ENCODE data around the gene TMPO. TPM values are rescaled to one million over a fixed set of nuclear protein-coding genes. Genes with fewer than 3 reads are reported as not detected.
"Not testable (repeated sequence)": the region's sequence is repeated elsewhere in the genome, so short reads cannot be mapped to it uniquely, and the experiment has no call there.

TMPO gene
- total RNA-seq, 1 experiment from 2014 or later: 124 TPM

DNA sequence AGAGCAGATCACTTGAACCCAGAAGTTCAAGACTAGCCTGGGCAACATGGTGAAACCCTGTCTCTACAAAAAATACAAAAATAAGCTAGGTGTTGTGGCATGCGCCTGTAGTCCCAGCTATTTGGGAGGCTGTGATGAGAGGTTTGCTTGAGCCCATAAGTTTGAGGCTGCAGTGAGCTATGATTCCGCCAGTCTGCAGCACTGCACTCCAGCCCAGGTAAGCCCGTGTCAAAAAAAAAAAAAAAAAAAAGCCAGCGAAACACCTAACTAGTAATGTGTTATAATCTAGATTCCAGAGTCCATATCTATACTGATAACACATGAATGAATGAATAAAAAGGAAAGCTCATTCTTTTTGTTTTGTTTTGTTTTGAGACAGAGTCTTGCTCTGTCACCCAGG, 59.6 kb downstream of the TMPO start:
- ChIA-PET POLR2A (interaction anchor here (1.1 kb wide), 1 partner anchor 20 kb away, joined by 3 read pairs; no protein-coding TSS in a partner anchor), CTCF (interaction anchor here (0.6 to 0.8 kb wide), 2 partner anchors 8 to 15 kb away, joined by 10 to 15 read pairs; no protein-coding TSS in a partner anchor)
- ATAC-seq (no peak), DNase-seq (ENCODE audit: low read depth, low spot score) (no peak)
- no peak overlapping the region for H3K4me3 ChIP-seq (ENCODE audit: low read depth in 2 of 2, low read length in 2 of 2)
- no TSS peak for BruUV-seq (replicated peaks)
- H3K9me3 ChIP-seq (ENCODE audit: control insufficient read depth, insufficient read depth, low read depth, low read length): no peaks in the 10 kb centered on the region
- intact Hi-C loops (cut with micrococcal nuclease; ENCODE audit: unreplicated experiment): no loop called here
- no peak for TF ChIP-seq POLR2AphosphoS5 (IDR thresholded peaks at IDR 0.05; ENCODE audit: low read depth, low read length)
- no peak for TF ChIP-seq TCF7L2 (IDR thresholded peaks at IDR 0.05; ENCODE audit: low read depth, low read length)
- no peak for TF ChIP-seq SIN3A (IDR thresholded peaks at IDR 0.05; ENCODE audit: borderline replicate concordance, insufficient read depth, low read depth, low read length)
- TF ChIP-seq, protein P1, sequence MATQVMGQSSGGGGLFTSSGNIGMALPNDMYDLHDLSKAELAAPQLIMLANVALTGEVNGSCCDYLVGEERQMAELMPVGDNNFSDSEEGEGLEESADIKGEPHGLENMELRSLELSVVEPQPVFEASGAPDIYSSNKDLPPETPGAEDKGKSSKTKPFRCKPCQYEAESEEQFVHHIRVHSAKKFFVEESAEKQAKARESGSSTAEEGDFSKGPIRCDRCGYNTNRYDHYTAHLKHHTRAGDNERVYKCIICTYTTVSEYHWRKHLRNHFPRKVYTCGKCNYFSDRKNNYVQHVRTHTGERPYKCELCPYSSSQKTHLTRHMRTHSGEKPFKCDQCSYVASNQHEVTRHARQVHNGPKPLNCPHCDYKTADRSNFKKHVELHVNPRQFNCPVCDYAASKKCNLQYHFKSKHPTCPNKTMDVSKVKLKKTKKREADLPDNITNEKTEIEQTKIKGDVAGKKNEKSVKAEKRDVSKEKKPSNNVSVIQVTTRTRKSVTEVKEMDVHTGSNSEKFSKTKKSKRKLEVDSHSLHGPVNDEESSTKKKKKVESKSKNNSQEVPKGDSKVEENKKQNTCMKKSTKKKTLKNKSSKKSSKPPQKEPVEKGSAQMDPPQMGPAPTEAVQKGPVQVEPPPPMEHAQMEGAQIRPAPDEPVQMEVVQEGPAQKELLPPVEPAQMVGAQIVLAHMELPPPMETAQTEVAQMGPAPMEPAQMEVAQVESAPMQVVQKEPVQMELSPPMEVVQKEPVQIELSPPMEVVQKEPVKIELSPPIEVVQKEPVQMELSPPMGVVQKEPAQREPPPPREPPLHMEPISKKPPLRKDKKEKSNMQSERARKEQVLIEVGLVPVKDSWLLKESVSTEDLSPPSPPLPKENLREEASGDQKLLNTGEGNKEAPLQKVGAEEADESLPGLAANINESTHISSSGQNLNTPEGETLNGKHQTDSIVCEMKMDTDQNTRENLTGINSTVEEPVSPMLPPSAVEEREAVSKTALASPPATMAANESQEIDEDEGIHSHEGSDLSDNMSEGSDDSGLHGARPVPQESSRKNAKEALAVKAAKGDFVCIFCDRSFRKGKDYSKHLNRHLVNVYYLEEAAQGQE (IDR thresholded peaks at IDR 0.05; ENCODE audit: insufficient read depth in 1 of 2, low read depth in 2 of 2, low read length in 1 of 2): no peak
- TF ChIP-seq, protein P2, sequence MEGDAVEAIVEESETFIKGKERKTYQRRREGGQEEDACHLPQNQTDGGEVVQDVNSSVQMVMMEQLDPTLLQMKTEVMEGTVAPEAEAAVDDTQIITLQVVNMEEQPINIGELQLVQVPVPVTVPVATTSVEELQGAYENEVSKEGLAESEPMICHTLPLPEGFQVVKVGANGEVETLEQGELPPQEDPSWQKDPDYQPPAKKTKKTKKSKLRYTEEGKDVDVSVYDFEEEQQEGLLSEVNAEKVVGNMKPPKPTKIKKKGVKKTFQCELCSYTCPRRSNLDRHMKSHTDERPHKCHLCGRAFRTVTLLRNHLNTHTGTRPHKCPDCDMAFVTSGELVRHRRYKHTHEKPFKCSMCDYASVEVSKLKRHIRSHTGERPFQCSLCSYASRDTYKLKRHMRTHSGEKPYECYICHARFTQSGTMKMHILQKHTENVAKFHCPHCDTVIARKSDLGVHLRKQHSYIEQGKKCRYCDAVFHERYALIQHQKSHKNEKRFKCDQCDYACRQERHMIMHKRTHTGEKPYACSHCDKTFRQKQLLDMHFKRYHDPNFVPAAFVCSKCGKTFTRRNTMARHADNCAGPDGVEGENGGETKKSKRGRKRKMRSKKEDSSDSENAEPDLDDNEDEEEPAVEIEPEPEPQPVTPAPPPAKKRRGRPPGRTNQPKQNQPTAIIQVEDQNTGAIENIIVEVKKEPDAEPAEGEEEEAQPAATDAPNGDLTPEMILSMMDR (IDR thresholded peaks at IDR 0.05): no peak
- no peaks in the 10 kb centered on the region for H3K36me3 ChIP-seq (ENCODE audit: control insufficient read depth, insufficient read depth, low read length)
- H3K27ac ChIP-seq (ENCODE audit: low read length): no peak overlapping the region
- no peaks in the 10 kb centered on the region for H3K27me3 ChIP-seq (ENCODE audit: control insufficient read depth, insufficient read depth, low read length)
- H3K4me1 ChIP-seq (ENCODE audit: control insufficient read depth, insufficient read depth, low read length): peaks cover 6% of the 10 kb centered on the region; the same call in 1 of the 2 replicates
- in situ Hi-C loops (cut with HindIII; ENCODE audit: low pct_unique_long_range_greater_than_20kb, low sequenced_read_pairs): no loop called here

DNA sequence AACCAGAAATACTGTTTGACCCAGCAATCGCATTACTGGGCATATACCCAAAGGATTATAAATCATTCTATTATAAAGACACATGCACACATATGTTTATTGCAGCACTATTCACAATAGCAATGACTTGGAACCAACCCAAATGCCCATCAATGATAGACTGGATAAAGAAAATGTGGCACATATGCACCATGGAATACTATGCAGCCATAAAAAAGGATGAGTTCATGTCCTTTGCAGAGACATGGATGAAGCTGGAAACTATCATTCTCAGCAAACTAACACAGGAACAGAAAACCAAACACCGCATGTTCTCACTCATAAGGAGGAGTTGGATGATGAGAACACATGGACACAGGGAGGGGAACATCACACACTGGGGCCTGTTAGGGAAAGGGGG, 61.4 kb downstream of the TMPO start:
- in situ Hi-C loops (cut with HindIII; ENCODE audit: low pct_unique_long_range_greater_than_20kb, low sequenced_read_pairs); H3K4me1 ChIP-seq (ENCODE audit: control insufficient read depth, insufficient read depth, low read length); H3K9me3 ChIP-seq (ENCODE audit: control insufficient read depth, insufficient read depth, low read depth, low read length); H3K36me3 ChIP-seq (ENCODE audit: control insufficient read depth, insufficient read depth, low read length); ATAC-seq; H3K27me3 ChIP-seq (ENCODE audit: control insufficient read depth, insufficient read depth, low read length); DNase-seq (ENCODE audit: low read depth, low spot score); H3K4me3 ChIP-seq (ENCODE audit: low read depth in 2 of 2, low read length in 2 of 2); POLR2A ChIA-PET; H3K27ac ChIP-seq (ENCODE audit: low read length); intact Hi-C loops (cut with micrococcal nuclease; ENCODE audit: unreplicated experiment); BruUV-seq (replicated peaks): not testable (repeated sequence)
- CTCF ChIA-PET: interaction anchor here (0.8 kb wide), 1 partner anchor 10 kb away, joined by 4 read pairs; no protein-coding TSS in a partner anchor

DNA sequence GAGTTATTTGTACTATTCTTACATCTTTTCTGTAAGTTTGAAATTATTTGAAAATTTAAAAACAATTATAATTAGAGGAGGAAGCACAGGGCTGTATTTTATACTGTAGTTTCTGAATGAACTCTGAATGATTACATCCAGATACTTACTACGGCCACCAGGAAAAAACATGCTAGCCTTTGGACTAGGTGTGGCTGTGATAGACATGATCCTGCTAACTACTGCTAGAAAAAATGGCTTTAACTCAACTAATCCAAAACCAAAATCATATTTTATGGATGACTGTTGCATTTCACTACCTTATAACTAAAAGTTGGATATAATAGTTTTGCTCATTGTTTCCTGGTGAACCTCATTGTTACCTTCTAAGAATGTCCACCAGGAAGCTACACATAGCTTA, 63.0 kb downstream of the TMPO start:
- in situ Hi-C loops (cut with HindIII; ENCODE audit: low pct_unique_long_range_greater_than_20kb, low sequenced_read_pairs) (no loop called here), intact Hi-C loops (cut with micrococcal nuclease; ENCODE audit: unreplicated experiment) (no loop called here)
- H3K9me3 ChIP-seq (ENCODE audit: control insufficient read depth, insufficient read depth, low read depth, low read length): no peaks in the 10 kb centered on the region
- no peak overlapping the region for H3K27ac ChIP-seq (ENCODE audit: low read length)
- ChIA-PET POLR2A (interaction anchor here (0.5 kb wide), 1 partner anchor 132 kb away, joined by 4 read pairs; no protein-coding TSS in a partner anchor), CTCF (interaction anchor here (0.7 kb wide), 1 partner anchor 11 kb away, joined by 3 read pairs; no protein-coding TSS in a partner anchor)
- no peak overlapping the region for H3K4me3 ChIP-seq (ENCODE audit: low read depth in 2 of 2, low read length in 2 of 2)
- TF ChIP-seq POLR2AphosphoS5 (IDR thresholded peaks at IDR 0.05; ENCODE audit: low read depth, low read length) (no peak), SIN3A (IDR thresholded peaks at IDR 0.05; ENCODE audit: borderline replicate concordance, insufficient read depth, low read depth, low read length) (no peak), TCF7L2 (IDR thresholded peaks at IDR 0.05; ENCODE audit: low read depth, low read length) (no peak)
- TF ChIP-seq, protein P2 (IDR thresholded peaks at IDR 0.05): no peak
- TF ChIP-seq, protein P1 (IDR thresholded peaks at IDR 0.05; ENCODE audit: insufficient read depth in 1 of 2, low read depth in 2 of 2, low read length in 1 of 2): no peak
- ATAC-seq (no peak), DNase-seq (ENCODE audit: low read depth, low spot score) (no peak)
- BruUV-seq (replicated peaks): no TSS peak
- no peaks in the 10 kb centered on the region; the same call in 1 of the 2 replicates for H3K27me3 ChIP-seq (ENCODE audit: control insufficient read depth, insufficient read depth, low read length)
- peaks cover 6% of the 10 kb centered on the region; the same call in 1 of the 2 replicates for H3K4me1 ChIP-seq (ENCODE audit: control insufficient read depth, insufficient read depth, low read length)
- no peaks in the 10 kb centered on the region for H3K36me3 ChIP-seq (ENCODE audit: control insufficient read depth, insufficient read depth, low read length)
